ENCODE results near the gene WDFY4.

Gene WDFY4

DNA sequence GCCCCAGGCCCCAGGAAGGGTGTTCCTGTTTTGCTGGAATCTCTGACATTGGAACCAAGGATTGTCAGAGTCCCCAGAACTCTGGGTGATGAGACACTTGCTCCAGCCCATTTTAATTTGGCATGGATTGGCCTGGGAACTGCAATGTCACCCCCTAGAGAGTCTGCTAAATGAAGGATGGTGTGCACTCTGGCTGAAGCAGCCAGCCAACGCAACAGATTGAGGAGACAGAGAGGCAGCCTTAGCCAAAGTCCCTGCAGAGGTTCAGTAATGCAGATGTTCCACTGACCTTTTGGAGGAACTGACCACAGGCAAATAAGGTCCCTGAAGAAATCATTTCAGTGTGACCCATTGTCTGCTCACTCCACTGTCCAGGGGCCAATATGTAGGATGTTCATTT is 241.6 kb downstream of the WDFY4 start:
- DNase-seq: no peak

DNA sequence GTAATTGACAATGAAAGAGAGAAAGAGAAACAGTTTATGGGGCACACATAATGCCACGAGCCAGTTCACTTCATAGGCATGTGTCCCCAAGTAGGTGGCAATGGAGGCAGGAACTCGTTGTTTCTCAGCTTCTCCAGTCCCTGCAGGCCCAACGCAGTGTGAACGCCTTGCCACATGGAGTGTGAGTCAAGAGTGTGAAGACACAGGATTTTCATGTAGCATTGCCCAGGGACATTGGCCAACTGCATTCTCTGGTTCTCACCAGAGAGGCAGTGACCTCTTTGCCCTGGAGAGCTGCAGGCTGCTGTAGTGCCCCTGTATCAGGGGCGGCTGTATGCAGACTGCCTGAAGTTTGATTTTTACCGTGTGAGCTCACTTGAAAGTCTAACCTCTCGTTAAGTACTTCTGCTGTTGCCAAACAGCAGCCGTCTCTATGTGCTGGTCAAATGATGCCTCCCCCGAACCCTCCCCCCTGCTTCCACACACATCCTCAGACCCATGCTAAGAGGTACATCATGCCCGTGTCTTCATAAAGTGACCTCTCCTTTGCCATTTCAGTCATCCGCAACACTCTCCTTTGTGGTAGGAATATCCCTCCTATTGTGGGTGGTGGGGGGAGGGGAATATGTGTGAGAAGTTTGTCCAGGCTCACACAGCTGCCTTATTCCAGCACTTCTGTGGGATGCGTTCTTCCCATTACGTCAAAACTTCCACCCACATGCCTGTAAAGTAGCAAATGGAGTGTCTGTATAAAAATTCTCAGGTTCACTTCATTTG is 242.3 kb downstream of the WDFY4 start:
- DNase-seq: no peak

DNA sequence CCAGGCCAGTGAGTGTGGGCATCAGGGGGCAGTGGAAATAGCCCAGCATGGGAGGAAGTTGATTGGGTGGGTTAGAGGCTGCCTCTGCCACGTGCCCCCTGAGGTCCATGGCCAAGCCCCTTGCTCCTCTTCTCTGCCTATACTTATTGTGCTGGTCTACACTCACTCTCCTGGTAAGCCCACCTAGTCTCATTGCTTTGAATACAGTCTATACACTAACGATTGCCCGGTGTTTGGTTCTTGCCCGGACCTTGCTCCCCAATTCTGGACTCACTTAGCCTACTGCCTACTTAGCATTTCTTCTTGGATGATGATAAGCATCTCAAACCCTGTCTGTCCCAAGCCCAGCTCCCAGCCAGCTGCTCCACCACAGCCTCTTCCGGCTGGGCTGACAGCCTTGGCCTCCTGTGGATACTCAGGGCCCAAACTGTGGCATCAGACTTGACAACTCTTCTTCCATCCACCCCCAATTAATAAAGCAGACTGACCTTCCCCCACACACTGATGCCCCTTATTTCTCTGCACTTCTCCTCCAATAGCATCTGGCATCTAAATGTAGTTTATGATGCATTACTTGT is 244.8 kb downstream of the WDFY4 start:
- DNase-seq: no peak

DNA sequence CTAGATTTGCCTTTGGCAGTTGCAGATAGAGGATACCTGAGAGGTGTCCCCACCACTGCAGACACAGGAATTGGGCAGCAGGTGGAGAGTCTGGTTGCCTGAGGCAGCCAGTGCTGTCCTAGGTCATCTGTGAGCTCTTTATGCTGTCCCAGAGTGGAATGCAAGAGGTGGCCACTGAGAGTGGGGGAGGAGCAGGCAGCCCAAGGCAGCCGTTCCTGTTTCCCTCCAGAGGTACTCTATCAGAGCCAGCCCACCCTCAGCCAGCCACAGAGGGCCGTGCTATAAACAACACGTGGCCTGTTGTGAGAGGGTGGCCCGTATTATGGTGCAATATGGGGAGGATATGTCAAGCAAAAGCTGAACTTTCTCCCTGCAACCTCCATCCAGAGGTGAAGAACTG is 246.5 kb downstream of the WDFY4 start:
- no peak for DNase-seq

DNA sequence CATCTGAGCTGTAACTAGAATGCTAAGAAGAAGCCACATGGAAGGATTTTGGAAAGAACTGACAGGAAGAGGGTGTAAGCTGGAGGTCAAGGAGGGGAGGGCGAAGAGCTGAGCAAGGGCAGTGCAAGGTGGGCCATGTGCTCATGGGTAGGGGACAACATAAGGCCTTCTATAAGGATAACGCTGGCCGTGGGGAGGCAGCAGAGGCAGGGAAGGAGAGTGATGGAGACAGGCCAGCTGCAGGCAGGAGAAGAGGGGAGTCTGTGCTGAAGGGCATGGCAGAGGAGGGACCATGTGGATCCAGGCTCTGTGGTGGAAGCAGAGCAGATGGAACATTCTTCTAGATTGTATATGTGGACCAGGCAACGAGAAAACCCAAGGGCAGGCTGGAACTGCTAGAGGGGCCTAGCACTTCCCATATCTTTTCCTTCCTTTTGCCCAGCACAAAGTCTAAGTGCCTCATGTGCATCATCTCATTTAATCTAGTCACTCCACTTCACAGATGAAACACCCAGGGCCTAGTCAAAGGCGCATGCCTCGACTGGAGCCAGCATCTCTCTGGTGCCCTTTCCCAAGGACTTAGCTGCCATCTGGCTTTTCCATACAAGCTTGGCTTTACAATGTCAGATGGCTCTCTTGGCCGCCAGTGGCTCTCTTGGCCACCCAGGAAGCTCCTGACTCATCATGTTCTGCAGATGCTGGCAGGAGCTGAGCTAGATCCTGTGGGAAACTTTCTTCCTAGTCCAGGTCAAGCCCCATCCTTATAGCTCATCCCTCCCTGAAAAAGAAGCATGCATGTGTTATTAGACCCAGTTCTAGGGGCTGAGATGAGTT is 248.4 kb downstream of the WDFY4 start:
- no peak for DNase-seq

DNA sequence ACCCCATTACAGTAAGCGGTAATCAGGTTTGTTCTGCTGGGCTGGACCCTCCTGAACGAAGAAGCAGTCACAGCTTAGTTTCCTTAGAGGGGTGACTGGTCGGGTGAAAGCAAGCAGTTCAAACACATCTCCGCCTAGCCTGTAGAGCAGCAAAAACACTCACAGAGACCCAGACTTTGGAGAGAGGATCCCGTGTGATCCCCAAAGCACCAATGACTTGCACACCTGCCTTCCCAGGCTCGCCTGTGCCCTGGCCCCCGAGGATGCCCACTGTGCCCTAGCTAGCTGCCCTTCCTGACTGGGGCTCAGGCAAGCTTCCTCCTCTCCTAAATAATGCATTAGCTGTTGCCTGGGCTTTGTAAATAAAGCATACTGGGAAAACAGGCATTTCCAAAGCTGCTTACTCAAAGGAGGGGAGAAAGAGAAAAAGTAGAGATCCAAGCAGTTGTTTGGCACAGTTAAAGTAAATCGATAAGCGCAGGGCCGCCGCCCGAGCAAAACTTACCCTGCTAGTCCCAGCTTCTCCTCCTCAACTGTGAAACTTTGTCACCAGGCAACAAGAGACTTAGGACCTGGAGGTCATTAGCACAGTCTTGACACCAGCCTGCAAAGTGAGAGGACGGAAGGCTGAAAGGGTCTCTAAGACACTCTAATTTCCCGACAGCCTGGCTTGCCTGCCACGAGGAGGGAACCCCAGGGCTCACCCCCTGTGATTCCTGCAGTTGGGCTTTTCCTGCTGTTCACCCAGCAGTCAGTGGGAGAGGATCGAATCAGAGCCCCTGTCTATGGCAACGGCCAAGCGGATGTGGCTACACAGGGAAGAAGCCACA is 250.2 kb downstream of the WDFY4 start:
- no peak for DNase-seq

DNA sequence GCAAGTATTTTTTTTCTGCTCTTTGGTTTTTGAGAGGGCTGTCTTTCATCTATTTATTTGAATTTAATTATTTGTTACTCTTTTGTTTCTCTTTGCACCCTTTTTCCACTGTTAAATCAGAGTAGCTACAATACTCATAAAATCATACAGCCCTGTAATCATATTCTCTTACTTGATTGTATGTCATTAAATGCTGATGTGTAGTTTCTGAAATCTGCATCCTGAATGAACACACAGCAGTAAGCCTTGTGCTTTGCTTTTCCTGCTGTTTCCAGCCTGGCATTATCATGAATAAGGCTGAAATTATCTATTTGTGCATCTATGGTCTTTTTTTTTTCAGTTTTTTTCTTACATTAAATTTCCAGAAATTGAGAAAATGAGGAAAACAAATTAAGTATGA is 250.9 kb downstream of the WDFY4 start:
- DNase-seq: no peak

DNA sequence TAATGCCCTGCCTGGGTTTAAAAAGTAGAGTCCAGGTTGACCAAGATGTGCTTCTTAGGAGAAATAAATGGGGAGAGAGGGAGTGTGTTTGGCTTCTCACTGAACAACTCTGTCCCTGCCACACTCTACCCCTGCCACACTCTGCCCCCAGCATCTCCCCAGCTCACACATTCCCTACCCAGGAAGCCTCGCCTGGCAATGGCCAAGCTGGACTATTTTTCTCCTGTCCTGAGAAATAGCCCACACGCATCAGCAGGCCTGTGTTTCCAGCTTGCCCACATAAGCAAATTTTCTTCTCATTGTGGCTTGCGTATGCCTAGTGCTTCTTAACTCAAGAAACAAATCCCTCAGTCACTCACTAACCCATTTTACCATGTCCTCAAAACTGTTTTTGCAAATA is 253.1 kb downstream of the WDFY4 start:
- no peak for DNase-seq

DNA sequence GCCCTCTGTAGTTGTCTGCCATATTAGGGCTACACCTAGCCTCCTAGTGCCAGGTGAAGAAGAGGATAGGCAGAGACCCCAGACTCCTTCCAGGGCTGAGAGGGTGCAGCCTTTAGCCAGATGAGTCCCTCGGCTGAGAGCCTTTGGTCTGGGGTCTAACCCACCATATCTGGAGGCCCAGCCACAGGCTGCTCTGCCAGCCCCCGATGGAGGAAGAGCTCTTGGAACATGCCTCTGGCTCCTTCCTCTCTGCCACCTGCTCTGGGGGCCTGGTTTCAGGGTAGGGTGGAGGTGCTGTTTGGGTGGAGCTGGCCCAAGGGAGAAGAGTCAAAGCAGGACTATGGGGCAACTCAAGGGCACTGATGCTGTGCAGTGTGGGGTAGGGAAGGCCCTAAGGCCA is 253.6 kb downstream of the WDFY4 start:
- DNase-seq: no peak

DNA sequence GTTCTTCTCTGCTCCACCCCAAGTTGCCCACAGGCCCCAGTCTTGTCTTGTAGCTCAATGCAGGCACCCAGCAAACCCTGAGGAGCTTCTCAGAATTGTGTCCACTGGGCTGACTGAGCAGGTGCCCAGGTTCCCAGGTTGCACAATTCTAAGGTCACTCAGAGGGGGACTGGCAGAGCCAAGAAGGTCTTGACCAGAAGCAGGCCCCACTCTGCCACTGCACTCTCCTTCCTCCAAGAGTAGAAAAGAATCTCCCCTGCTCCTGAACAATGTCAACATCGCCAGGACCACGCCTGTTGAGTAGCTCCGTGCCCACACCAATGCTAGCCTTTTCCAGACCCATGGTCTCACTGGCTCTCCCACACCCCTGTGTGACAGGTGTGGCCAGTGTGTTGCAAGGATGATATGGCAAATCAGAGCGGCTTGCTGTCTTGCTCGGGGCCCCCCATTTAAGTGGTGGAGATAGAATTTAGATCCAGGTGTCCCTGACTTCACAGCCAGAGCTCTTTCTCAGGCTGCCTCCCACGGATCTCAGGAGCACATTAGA is 254.4 kb downstream of the WDFY4 start:
- no peak for DNase-seq

DNA sequence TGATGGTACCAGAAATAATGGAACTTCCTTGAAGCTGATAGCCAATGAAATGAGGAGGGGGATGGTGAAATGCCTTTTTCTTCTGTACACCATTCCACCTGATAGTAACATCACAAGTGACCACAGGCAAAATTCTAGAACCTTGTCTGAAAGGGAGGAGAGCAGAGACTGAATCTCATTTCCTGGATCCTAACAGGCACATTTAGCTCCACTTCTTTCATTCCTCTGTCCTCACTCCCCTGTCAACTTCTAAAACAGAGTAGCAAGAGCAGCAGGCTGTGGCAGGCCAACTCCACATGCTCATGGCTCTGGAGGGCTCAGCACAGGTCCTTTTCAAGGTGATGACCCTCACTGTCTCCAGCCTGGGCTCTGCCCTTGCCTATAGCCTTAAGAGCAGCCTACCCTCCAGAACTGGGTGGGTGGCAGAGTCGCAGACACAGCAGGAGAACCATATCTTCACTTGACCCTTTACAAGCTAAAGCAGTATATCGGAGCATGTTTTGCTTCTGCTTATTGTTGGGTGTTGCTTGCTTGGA is 255.2 kb downstream of the WDFY4 start, which contains the start of gene LRRC18:
LRRC18 (minus strand) TSS at position 51 of the 536 bp plus-strand sequence. CDS start 25,685 bp downstream, outside the sequence.
- DNase-seq: no peak

DNA sequence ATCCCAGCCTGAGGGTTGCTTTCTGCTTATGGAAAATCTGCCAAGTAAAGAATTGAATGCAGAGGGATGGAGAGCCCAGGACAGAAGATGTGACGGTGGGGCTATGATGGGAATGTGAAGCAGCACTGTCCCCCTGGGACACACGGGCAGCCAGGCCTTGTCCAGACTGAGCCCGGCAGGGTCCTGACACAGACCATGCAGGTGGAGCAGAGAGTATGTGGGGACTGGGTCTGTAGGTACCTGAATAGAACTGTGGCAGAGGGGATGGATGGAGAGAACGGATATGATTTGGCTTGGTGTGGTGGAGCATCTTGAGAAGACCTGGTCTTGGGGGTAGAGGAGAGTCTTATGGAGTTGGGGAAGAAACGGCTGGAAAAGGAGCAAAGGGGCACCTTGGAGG is 255.7 kb downstream of the WDFY4 start:
- no peak for DNase-seq

DNA sequence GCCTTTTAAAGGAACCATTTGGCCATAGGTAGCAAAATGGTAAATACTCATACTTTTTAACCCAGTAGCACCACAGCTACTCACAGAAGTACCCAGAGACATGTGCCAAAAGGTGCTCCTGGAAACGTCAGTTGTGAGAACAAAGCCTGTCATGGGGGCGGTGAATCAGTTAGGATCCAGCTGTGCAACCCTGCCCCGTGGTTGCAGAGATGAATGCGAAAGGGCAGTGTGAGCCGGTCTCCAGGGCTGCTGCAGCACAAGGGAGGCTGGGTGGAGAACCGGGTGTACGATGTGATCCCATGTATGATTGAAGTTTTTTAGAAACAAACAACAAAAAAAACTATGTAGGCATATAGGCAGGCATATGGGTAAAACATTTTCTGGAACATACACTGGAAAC is 256.3 kb downstream of the WDFY4 start:
- DNase-seq: no peak

DNA sequence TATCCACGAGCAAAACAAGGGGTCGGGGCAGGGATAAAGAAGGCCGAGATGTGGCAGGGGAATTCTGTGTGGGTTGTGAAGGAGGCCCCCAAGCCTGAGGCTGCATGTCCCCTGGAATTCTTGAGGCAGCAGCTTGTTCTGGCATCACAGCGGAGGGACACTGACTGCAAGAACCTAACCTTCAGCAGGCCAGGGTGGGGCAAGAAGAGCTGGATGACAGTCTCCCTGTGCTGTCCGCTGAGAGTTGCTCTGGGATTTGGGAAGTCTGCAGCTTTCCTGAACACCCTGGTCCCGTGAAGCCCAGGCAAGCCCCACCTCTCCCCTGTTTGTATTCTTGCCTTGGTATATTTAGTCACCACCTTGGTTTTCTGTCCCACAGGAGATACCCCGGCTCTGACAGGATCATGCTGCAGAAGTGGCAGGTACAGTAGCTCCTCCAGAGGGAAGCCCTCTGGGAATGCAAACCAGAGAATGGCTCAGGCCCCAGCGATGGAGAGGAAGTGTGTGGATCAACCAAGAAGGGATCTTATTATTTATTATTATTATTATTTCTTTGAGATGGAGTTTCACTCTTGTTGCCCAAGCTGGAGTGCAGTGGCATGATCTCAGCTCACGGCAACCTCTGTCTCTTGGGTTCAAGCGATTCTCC is 256.9 kb downstream of the WDFY4 start:
- no peak for DNase-seq

DNA sequence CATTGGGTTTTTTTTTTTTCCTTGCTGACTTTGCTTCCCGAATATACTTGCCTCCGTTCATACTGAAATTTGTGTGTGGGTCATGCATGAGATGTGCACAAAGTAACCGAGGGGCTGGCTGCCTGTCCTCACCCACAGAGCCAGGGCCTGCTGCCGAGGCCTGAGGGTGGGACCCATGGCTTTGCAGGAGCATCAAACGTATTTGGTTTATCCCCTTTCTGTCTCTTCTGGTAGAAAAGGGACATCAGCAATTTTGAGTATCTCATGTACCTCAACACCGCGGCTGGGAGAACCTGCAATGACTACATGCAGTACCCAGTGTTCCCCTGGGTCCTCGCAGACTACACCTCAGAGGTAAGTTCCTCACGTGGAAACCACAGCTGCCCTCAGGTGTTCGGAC is 258.4 kb downstream of the WDFY4 start:
- DNase-seq: no peak

DNA sequence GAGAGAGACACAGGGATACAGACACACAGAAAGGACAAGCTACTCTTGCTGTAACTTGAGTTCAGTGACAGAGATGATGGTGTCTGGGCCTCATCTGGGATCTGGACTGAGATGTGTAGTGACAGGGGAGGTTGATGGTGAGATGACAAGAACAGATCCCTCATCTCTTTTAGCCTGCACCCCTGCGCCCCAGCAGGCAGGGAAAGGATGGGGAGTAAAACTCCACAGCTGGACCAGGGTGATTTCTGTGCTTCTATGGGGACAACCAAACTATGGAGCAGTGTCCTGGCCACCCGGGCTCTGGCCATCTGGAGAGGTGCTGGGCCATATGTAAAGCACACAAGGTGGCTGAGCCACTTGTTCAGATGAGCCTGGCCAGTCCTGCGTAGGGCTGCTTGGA is 259.5 kb downstream of the WDFY4 start:
- no peak for DNase-seq

DNA sequence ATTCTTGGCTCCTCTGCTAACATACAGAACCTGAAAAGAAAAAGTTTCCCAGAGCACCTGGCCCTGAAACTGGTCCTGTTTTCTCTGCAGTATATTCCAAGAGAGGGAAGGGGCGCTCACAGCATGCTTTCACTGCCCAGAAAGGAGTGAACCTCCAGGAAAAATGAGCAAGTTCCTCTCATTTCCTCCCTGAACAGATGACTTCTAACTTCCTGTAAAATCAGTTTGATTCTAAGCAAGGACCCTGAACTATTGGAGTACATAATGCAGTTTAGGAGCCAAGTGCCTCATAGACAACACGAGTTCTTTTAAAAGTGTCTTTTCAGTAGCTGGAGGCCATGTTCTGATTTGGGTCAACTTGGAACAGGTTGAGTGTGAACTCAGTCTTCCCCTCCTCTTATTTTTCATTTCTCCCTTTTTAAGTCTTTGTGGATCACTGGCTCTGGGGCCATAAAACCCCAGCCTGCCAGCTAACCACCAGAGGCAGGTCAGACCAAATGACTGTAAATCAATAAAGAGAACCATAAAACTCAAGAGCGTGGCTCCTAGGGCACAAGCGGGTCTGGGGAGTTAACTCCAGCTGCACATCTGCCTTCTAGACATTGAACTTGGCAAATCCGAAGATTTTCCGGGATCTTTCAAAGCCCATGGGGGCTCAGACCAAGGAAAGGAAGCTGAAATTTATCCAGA is 260.9 kb downstream of the WDFY4 start:
- no peak for DNase-seq

DNA sequence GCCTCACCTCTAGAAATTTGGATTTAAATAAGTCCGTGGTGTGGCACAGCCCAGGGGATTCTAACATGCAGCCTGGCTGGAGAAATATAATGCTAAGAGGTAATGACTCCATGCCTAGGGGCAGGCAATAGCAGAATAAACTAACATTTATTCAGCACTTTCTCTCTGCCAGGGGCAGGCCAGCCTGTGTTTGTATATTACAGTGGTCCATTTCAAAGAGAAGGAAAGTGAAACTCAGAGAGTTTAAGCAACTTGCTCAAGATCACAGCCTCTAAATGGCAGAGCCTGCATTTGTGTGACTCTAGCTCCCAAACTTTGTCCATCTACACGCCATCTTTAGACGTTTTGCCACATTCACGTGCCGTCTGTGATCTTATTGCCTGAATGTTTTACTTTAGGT is 261.7 kb downstream of the WDFY4 start:
- DNase-seq: no peak

DNA sequence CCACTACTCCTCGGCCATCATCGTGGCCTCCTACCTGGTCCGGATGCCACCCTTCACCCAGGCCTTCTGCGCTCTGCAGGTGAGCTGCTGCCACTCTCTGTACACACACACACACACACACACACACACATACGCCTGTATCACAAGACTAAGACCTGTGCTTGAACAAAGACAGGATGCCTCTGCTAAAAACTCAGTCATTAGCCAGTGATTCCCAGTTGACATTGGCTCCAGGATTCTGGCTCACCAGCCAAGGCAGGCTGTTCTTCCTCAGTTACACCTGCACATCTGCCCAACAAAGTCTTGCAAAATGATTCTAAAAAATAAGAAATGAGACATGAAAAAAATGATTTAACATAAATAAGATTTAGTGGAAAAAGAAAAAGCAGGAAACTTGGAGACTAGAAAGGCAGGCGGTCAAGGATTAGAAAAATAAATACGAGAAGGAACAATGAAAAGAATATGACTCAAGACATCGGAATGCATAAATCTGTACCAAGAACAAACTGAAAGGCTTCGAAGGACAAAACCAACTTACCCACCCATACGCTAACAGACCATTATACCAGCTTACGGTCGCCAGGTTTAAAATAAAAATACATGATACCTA is 262.3 kb downstream of the WDFY4 start:
- no peak for DNase-seq

DNA sequence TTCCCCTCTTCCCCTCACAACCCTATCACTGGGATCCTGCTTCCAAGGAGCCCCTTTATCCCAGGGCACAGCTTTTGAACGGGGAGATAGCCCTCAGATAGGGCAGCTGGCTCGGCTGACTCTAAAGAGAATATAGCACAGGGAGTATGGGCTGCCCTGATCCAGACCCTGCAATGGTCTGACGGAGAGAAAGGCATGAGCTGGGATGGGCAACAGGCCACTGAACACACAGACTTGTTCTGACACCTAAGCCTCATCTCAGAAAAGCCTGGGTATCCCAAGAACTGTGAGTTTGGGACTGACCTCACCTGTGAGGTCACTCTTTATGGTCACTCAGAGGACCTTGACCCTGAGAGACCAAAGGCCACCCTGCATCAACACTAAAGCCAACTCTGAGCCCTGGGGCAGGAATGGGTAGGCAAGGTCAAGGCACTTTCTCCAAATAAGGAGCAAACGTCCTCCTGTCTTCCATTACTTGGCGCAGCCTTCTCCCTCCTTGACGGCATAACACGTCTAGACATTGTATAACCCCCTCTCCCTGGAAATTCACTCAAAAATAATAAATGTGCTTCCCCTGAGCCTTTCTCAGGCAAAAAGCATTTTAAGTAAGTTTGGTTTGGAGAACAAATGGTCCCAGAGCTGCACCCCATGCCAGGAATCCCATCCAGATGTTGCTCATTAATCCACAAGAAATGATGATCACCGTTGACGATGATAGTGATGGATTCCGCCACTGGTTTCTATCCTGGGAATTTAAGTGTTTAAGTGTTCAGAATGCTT is 263.2 kb downstream of the WDFY4 start:
- DNase-seq: no peak

Data from NCI-H2029 (cell line).